GM12801 (cell line): ENCODE data around the gene AHCYL2.

Experiments
- CTCF ChIP-seq: IDR thresholded peaks from one replicate; pipeline ENCODE4 v1.5.1; 2011; ENCODE audit warnings: control low read depth; ENCODE audit not compliant: insufficient read length; ENCODE audit errors: extremely low read depth

The AHCYL2 gene

DNA sequence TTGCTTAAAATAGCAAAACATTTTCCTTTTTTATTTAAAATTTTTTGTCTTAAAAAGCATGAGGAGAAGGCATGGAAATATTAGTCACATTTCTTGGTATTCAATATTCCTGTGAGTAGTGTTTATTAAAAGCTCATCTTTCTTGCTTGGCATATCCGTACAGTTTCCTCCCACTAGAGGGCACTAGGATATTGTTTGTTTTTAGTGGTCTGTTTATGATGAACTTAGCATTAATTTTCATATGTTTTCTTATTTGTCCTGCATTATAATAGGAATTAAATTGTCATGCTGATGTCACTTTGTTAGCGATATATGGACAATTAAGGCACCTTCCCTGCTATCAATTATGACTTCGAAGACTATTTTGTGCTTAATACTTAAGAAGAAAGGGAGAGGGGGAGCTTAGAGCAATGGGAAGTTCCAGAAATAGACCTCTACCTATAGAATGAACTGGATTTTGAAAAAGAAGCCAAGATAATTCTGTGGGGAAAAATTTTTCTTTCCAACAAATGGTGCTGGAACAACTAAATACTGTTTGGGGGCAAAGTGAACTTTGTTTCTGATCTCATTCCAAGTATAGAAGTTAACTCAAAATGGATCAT is 118.4 kb downstream of the AHCYL2 start:
- no peak for TF ChIP-seq CTCF

DNA sequence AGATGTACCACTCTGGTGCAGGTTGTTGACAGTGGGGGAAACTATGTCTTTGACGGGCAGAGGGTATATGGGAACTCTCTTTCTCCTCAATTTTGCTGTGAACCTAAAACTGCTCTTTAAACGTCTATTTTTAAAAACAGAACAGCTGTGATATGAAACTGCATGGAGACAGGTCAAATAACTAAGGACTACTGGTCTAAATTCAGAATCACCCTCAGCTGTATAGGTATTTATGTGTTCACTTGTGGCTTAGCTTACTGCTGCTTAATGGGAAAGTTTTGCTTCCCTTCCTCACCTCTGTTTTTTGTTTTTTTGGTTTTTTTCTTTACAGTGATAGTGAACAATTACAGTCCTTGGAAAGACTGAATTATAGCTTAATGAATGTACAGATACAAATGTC is 122.5 kb downstream of the AHCYL2 start:
- TF ChIP-seq CTCF, result no peak

GRCh38 chr7:129348023-129348740 is 123.4 kb downstream of the AHCYL2 start:
- TF ChIP-seq CTCF, result no peak

GRCh38 chr7:129351320-129351719 is 126.5 kb downstream of the AHCYL2 start:
- no peak for TF ChIP-seq CTCF

DNA sequence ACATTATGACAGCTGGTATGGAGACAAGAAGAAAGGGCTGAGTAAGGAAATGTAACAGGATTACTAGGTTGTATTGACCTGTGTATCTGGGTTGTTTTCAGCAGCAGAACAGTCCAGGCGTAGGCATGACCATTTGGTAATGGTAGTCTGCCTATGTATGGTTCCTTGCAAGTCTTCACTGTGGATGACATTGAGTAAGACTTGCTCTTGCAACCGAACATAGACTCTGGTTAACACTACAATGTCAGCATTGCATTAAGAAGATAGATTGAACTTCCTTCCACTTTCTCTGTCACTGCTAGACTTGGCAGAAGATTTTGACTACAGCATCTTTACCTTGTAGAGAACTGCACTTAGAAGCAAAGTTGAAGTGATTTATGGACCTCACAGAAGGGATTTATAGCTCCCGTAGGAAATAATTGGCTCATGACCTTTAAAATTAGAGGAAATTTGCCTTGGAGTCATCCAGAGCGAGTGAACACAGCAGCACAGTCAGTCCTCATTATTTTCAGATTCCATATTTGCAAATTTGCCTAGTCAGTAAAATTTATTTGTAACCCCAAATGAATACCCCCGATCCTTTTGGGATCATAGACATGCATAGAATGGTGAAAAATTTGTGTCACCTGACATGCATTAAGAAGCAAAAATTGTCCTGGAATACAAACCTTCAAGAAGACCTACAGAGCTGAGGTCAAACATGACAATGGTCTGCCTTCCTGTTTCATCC is 129.8 kb downstream of the AHCYL2 start:
- TF ChIP-seq CTCF, result no peak

DNA sequence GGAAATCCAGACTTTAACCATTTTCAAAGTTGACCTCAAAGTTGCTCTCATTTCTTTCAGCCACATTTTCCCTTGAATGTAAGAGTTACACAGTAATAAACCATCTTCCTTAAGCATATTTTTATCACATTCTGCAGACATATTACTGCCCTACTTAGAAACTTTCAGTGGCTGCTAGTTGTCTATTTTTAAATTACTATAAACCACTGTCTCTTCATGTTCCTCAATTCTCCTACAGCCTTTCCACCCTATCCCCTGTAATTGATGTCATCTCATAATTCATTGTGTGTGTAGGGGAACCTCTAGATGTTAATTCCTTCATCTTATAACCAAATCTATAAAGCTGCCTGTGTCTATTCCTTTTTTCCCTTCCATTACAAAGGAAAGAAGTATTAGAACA is 131.3 kb downstream of the AHCYL2 start:
- TF ChIP-seq CTCF, result no peak

- TF ChIP-seq CTCF, result no peak
Measured at GRCh38 chr7:129359176-129359575, 134.3 kb downstream of the AHCYL2 start.
